Astrocyte (in vitro differentiated cells and primary cell): Measurements from ENCODE around the gene SMOC1. TPM values are rescaled to one million over a fixed set of nuclear protein-coding genes. Genes with fewer than 3 reads are reported as not detected.

ENCODE experiments used
- DNase-seq: peaks from one replicate; pipeline ENCODE4 v3.0.0-alpha.2; 2010; ENCODE audit warnings: low read depth
- FAIRE-seq: peaks from 2 replicates; lab custom pipeline; 2011; peaks lifted over from hg19 to GRCh38; lab: Jason Lieb, UNC
- H2AFZ ChIP-seq: 2 replicates; pipeline ENCODE4 v1.6.0; 2012; ENCODE audit warnings: low read depth, low read length, inconsistent platforms
- H3K27ac ChIP-seq: 2 replicates; pipeline ENCODE4 v1.5.1; 2011; ENCODE audit warnings: low read depth, low read length, inconsistent platforms
- H3K27me3 ChIP-seq: 2 replicates; pipeline ENCODE4 v1.6.0; 2011; ENCODE audit warnings: low read length, inconsistent platforms; ENCODE audit not compliant: insufficient read depth
- H3K36me3 ChIP-seq: 2 replicates; pipeline ENCODE4 v1.5.1; 2011; ENCODE audit warnings: low read length, inconsistent platforms; ENCODE audit not compliant: insufficient read depth
- H3K4me1 ChIP-seq: 2 replicates; pipeline ENCODE4 v1.5.1; 2011; ENCODE audit warnings: low read length, inconsistent platforms; ENCODE audit not compliant: insufficient read depth
- H3K4me2 ChIP-seq: 2 replicates; pipeline ENCODE4 v1.6.0; 2012; ENCODE audit warnings: low read length, inconsistent platforms
- H3K4me3 ChIP-seq: 2 replicates; pipeline ENCODE4 v1.5.1; 2011; ENCODE audit warnings: low read depth, mild to moderate bottlenecking, low read length, inconsistent platforms; ENCODE audit not compliant: insufficient read depth
- H3K79me2 ChIP-seq: 2 replicates; pipeline ENCODE4 v1.6.0; 2012; ENCODE audit warnings: mild to moderate bottlenecking, low read length, inconsistent platforms; ENCODE audit not compliant: insufficient read depth
- H3K9ac ChIP-seq: 2 replicates; pipeline ENCODE4 v1.6.0; 2012; ENCODE audit warnings: mild to moderate bottlenecking, low read length, inconsistent platforms
- H3K9me3 ChIP-seq: 2 replicates; pipeline ENCODE4 v1.5.1; 2012; ENCODE audit warnings: low read depth, mild to moderate bottlenecking, low read length, inconsistent platforms; ENCODE audit not compliant: insufficient read depth
- H4K20me1 ChIP-seq: 2 replicates; pipeline ENCODE4 v1.6.0; 2012; ENCODE audit warnings: low read length, inconsistent platforms; ENCODE audit not compliant: insufficient read depth
- H3K27ac Mint-ChIP-seq: one replicate; pipeline ENCODE4 v1.8.0; 2021; ENCODE audit warnings: mild to moderate bottlenecking, mixed read lengths; ENCODE audit not compliant: unreplicated experiment
- H3K27me3 Mint-ChIP-seq: one replicate; pipeline ENCODE4 v1.8.0; 2021; ENCODE audit warnings: low read depth, mixed read lengths; ENCODE audit not compliant: unreplicated experiment
- H3K36me3 Mint-ChIP-seq: one replicate; pipeline ENCODE4 v1.8.0; 2021; ENCODE audit warnings: low read depth, mixed read lengths; ENCODE audit not compliant: unreplicated experiment
- H3K4me1 Mint-ChIP-seq: one replicate; pipeline ENCODE4 v1.8.0; 2021; ENCODE audit warnings: low read depth, mixed read lengths; ENCODE audit not compliant: unreplicated experiment
- H3K4me3 Mint-ChIP-seq: one replicate; pipeline ENCODE4 v1.8.0; 2021; ENCODE audit warnings: mild to moderate bottlenecking, moderate library complexity, mixed read lengths; ENCODE audit not compliant: unreplicated experiment
- H3K9me3 Mint-ChIP-seq: one replicate; pipeline ENCODE4 v1.8.0; 2021; ENCODE audit warnings: mild to moderate bottlenecking, mixed read lengths; ENCODE audit not compliant: unreplicated experiment
- CTCF ChIP-seq: IDR thresholded peaks from 2 replicates; pipeline ENCODE4 v1.5.1; 2011; ENCODE audit warnings: low read depth, mild to moderate bottlenecking, inconsistent platforms, low read length, moderate library complexity; ENCODE audit not compliant: insufficient read depth
- EZH2 ChIP-seq: IDR thresholded peaks from 2 replicates; pipeline ENCODE4 v1.6.1; 2012; ENCODE audit warnings: mild to moderate bottlenecking, low read length, inconsistent platforms; ENCODE audit not compliant: insufficient read depth
- total RNA-seq: library from RNA; stranded (reverse); gene quantifications from 2 replicates; pipeline ENCODE4 v1.2.1, GENCODE V29; 2021

SMOC1 gene
- total RNA-seq, 1 donor from 2014 or later = 0.16 TPM

- Mint-ChIP-seq H3K27me3 (peaks cover 50% of the 10 kb centered on the region), H3K4me1 (peaks cover 2% of the 10 kb centered on the region), H3K36me3 (no peaks in the 10 kb centered on the region), H3K27ac (no peak overlapping the region), H3K9me3 (no peaks in the 10 kb centered on the region), H3K4me3 (peak overlapping the region; percentile 71)
- H3K4me3 ChIP-seq = peak overlapping the region; percentile 33
- no peaks in the 10 kb centered on the region for H3K79me2 ChIP-seq
- no peak for TF ChIP-seq CTCF
- TF ChIP-seq EZH2 = no peak
- H3K36me3 ChIP-seq = no peaks in the 10 kb centered on the region
- no peaks in the 10 kb centered on the region for H3K4me1 ChIP-seq
- no peaks in the 10 kb centered on the region for H3K9me3 ChIP-seq
- peak overlapping the region; percentile 73 for H3K4me2 ChIP-seq
- no peaks in the 10 kb centered on the region for H4K20me1 ChIP-seq
- H2AFZ ChIP-seq = no peak overlapping the region
- peaks cover 44% of the 10 kb centered on the region for H3K27me3 ChIP-seq
- H3K27ac ChIP-seq = no peak overlapping the region
- FAIRE-seq = no peak
- H3K9ac ChIP-seq = no peak overlapping the region
- DNase-seq = no peak
Measured at GRCh38 chr14:69880044-69880487, 850 bp downstream of the SMOC1 start.

GRCh38 chr14:69880893-69881292, 1.7 kb downstream of the SMOC1 start:
- TF ChIP-seq EZH2 = no peak
- TF ChIP-seq CTCF = no peak
- FAIRE-seq = no peak
- H3K4me1 Mint-ChIP-seq = peaks cover 2% of the 10 kb centered on the region

GRCh38 chr14:69882116-69882864, 3.1 kb downstream of the SMOC1 start:
- Histone ChIP-seq H3K4me2 (no peak overlapping the region), H3K9me3 (no peaks in the 10 kb centered on the region), H3K27me3 (peaks cover 38% of the 10 kb centered on the region), H3K27ac (no peak overlapping the region), H3K4me1 (no peaks in the 10 kb centered on the region), H3K36me3 (no peaks in the 10 kb centered on the region), H3K9ac (no peak overlapping the region), H3K79me2 (no peaks in the 10 kb centered on the region), H2AFZ (no peak overlapping the region), H3K4me3 (no peak overlapping the region), H4K20me1 (no peaks in the 10 kb centered on the region)
- DNase-seq (no peak), FAIRE-seq (no peak)
- no peak overlapping the region for H3K27ac Mint-ChIP-seq
- peaks cover 4% of the 10 kb centered on the region for H3K4me1 Mint-ChIP-seq
- TF ChIP-seq CTCF = no peak
- no peak for TF ChIP-seq EZH2
- no peaks in the 10 kb centered on the region for H3K36me3 Mint-ChIP-seq
- H3K9me3 Mint-ChIP-seq = no peaks in the 10 kb centered on the region
- no peak overlapping the region for H3K4me3 Mint-ChIP-seq
- H3K27me3 Mint-ChIP-seq = peaks cover 50% of the 10 kb centered on the region

More at GRCh38 chr14:69880893-69881292, 1.7 kb downstream of the SMOC1 start:
- no peak overlapping the region for H3K4me2 ChIP-seq
- no peaks in the 10 kb centered on the region for H3K9me3 ChIP-seq
- no peak overlapping the region for H3K4me3 Mint-ChIP-seq
- no peaks in the 10 kb centered on the region for H4K20me1 ChIP-seq
- H3K27ac Mint-ChIP-seq = no peak overlapping the region
- no peaks in the 10 kb centered on the region for H3K36me3 Mint-ChIP-seq
- no peak for DNase-seq
- H3K27me3 ChIP-seq = peaks cover 44% of the 10 kb centered on the region
- H3K27ac ChIP-seq = no peak overlapping the region
- H3K36me3 ChIP-seq = no peaks in the 10 kb centered on the region
- no peaks in the 10 kb centered on the region for H3K79me2 ChIP-seq
- H3K27me3 Mint-ChIP-seq = peaks cover 50% of the 10 kb centered on the region
- H2AFZ ChIP-seq = no peak overlapping the region
- no peaks in the 10 kb centered on the region for H3K9me3 Mint-ChIP-seq
- no peak overlapping the region for H3K9ac ChIP-seq
- H3K4me1 ChIP-seq = no peaks in the 10 kb centered on the region
- H3K4me3 ChIP-seq = no peak overlapping the region
